K562 (cell line): ENCODE data around the gene SOD1. TPM values are rescaled to one million over a fixed set of nuclear protein-coding genes. Genes with fewer than 3 reads are reported as not detected.
A peak's percentile ranks its signal among the peaks of the same experiment; 100 is the strongest.

Experiments
- AFF1 ChIP-seq, 2 experiments: fragments of 450-650 bp; IDR thresholded peaks; 2 replicates each; pipeline ENCODE4 v1.6.1; 2018; ENCODE audit warnings: mild to moderate bottlenecking in 2 of 2, low read depth in 1 of 2; ENCODE audit not compliant: partially characterized antibody in 2 of 2
- HINFP ChIP-seq: fragments of 450-650 bp; conservative IDR thresholded peaks from 2 replicates; pipeline ENCODE4 v1.6.1; 2016; ENCODE audit warnings: missing genetic modification characterization, low read depth, mild to moderate bottlenecking, control low read depth, missing compliant biosample characterization
- NFIC ChIP-seq: fragments of 450-650 bp; IDR thresholded peaks from 2 replicates; pipeline ENCODE4 v1.6.1; 2017; ENCODE audit warnings: mild to moderate bottlenecking, inconsistent platforms
- SAFB ChIP-seq: fragments of 200-400 bp; formaldehyde crosslinking; IDR thresholded peaks from 2 replicates; pipeline ENCODE4 v1.6.1; 2017; ENCODE audit warnings: low read depth, low read length, borderline replicate concordance
- TARDBP ChIP-seq: fragments of 450-650 bp; IDR thresholded peaks from 2 replicates; pipeline ENCODE4 v1.6.1; 2016
- TRIM28 ChIP-seq: fragments of 450-650 bp; IDR thresholded peaks from 2 replicates; pipeline ENCODE4 v1.6.1; 2017
- ZFP30 ChIP-seq: fragments of 250-450 bp; sonication (Bioruptor Pico); IDR thresholded peaks from 2 replicates; pipeline ENCODE4 v1.8.0; 2022; ENCODE audit warnings: moderate library complexity, mild to moderate bottlenecking, inconsistent platforms, borderline replicate concordance
- ZNF41 ChIP-seq: fragments of 250-450 bp; sonication (Bioruptor Pico); conservative IDR thresholded peaks from 2 replicates; pipeline ENCODE4 v1.4.0; 2020; ENCODE audit warnings: mild to moderate bottlenecking
- polyA plus RNA-seq, 8 experiments: library from polyadenylated mRNA; depleted of rRNA in 4 of 8; stranded (reverse) in 5 of 8; unstranded in 3 of 8; fragments of >200 nt; fragmentation: Nextera tagmentation in 2 of 8; fragmentation: Illumina TruSeq in 1 of 8; extraction: Ambion mirVana in 2 of 8; extraction: Trizol in 1 of 8; gene quantifications; 2 replicates each; pipeline versions ENCODE4 v1.2.1 to v1.2.3, GENCODE V29; 2011 to 2014; ENCODE audit warnings: inconsistent platforms in 1 of 8, missing spikeins in 1 of 8
- total RNA-seq, 7 experiments: library from RNA; depleted of rRNA in 6 of 7; stranded (reverse); fragments of >200 nt in 6 of 7; fragmentation: Illumina TruSeq in 2 of 7; extraction: Trizol in 2 of 7; gene quantifications; 2 replicates each; pipeline versions ENCODE4 v1.2.1 to v1.2.3, GENCODE V29; 2011 to 2021; ENCODE audit warnings: low replicate concordance in 1 of 7
- TF ChIP-seq, protein P1 (sequence below): fragments of 450-650 bp; IDR thresholded peaks from 2 replicates; pipeline ENCODE4 v1.6.1; 2016; ENCODE audit warnings: mild to moderate bottlenecking, moderate library complexity

SOD1 gene
- total and polyA plus RNA-seq, 9 of the 15 experiments (the other 6 are each of a cell fraction or from before 2014, with no cell fraction given), result 452 to 1,409 (median 633) TPM

DNA sequence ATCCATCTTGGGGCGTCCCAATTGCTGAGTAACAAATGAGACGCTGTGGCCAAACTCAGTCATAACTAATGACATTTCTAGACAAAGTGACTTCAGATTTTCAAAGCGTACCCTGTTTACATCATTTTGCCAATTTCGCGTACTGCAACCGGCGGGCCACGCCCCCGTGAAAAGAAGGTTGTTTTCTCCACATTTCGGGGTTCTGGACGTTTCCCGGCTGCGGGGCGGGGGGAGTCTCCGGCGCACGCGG, 282 bp upstream of the SOD1 start (continued):
- TF ChIP-seq, protein P1, sequence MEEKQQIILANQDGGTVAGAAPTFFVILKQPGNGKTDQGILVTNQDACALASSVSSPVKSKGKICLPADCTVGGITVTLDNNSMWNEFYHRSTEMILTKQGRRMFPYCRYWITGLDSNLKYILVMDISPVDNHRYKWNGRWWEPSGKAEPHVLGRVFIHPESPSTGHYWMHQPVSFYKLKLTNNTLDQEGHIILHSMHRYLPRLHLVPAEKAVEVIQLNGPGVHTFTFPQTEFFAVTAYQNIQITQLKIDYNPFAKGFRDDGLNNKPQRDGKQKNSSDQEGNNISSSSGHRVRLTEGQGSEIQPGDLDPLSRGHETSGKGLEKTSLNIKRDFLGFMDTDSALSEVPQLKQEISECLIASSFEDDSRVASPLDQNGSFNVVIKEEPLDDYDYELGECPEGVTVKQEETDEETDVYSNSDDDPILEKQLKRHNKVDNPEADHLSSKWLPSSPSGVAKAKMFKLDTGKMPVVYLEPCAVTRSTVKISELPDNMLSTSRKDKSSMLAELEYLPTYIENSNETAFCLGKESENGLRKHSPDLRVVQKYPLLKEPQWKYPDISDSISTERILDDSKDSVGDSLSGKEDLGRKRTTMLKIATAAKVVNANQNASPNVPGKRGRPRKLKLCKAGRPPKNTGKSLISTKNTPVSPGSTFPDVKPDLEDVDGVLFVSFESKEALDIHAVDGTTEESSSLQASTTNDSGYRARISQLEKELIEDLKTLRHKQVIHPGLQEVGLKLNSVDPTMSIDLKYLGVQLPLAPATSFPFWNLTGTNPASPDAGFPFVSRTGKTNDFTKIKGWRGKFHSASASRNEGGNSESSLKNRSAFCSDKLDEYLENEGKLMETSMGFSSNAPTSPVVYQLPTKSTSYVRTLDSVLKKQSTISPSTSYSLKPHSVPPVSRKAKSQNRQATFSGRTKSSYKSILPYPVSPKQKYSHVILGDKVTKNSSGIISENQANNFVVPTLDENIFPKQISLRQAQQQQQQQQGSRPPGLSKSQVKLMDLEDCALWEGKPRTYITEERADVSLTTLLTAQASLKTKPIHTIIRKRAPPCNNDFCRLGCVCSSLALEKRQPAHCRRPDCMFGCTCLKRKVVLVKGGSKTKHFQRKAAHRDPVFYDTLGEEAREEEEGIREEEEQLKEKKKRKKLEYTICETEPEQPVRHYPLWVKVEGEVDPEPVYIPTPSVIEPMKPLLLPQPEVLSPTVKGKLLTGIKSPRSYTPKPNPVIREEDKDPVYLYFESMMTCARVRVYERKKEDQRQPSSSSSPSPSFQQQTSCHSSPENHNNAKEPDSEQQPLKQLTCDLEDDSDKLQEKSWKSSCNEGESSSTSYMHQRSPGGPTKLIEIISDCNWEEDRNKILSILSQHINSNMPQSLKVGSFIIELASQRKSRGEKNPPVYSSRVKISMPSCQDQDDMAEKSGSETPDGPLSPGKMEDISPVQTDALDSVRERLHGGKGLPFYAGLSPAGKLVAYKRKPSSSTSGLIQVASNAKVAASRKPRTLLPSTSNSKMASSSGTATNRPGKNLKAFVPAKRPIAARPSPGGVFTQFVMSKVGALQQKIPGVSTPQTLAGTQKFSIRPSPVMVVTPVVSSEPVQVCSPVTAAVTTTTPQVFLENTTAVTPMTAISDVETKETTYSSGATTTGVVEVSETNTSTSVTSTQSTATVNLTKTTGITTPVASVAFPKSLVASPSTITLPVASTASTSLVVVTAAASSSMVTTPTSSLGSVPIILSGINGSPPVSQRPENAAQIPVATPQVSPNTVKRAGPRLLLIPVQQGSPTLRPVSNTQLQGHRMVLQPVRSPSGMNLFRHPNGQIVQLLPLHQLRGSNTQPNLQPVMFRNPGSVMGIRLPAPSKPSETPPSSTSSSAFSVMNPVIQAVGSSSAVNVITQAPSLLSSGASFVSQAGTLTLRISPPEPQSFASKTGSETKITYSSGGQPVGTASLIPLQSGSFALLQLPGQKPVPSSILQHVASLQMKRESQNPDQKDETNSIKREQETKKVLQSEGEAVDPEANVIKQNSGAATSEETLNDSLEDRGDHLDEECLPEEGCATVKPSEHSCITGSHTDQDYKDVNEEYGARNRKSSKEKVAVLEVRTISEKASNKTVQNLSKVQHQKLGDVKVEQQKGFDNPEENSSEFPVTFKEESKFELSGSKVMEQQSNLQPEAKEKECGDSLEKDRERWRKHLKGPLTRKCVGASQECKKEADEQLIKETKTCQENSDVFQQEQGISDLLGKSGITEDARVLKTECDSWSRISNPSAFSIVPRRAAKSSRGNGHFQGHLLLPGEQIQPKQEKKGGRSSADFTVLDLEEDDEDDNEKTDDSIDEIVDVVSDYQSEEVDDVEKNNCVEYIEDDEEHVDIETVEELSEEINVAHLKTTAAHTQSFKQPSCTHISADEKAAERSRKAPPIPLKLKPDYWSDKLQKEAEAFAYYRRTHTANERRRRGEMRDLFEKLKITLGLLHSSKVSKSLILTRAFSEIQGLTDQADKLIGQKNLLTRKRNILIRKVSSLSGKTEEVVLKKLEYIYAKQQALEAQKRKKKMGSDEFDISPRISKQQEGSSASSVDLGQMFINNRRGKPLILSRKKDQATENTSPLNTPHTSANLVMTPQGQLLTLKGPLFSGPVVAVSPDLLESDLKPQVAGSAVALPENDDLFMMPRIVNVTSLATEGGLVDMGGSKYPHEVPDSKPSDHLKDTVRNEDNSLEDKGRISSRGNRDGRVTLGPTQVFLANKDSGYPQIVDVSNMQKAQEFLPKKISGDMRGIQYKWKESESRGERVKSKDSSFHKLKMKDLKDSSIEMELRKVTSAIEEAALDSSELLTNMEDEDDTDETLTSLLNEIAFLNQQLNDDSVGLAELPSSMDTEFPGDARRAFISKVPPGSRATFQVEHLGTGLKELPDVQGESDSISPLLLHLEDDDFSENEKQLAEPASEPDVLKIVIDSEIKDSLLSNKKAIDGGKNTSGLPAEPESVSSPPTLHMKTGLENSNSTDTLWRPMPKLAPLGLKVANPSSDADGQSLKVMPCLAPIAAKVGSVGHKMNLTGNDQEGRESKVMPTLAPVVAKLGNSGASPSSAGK, result peak; percentile 85
- no peak for TF ChIP-seq HINFP
- no peak for TF ChIP-seq ZNF41 (CRISPR knock-in tag)
- no peak for TF ChIP-seq SAFB
- peak in 1 of 2 experiments; percentile 78 for TF ChIP-seq AFF1 (IDR thresholded peaks at IDR 0.05; ENCODE audit: low read depth in 1 of 2, partially characterized antibody in 2 of 2)
- TF ChIP-seq TARDBP, result no peak
- peak; percentile 88; the same call in 1 of the 2 replicates for TF ChIP-seq TRIM28
- 0 out of 2 replicates have a peak, but pooled peaks have one; percentile 3 for TF ChIP-seq NFIC
- TF ChIP-seq ZFP30 (CRISPR knock-in tag), result no peak
